SK-N-SH (cell line): Measurements from ENCODE around the gene C11orf68.

ENCODE experiments used
- EP300 ChIP-seq, 2 experiments: IDR thresholded peaks; 2 replicates each; pipeline versions ENCODE4 v1.4.0 to v1.6.1; 2012; ENCODE audit warnings: borderline replicate concordance in 1 of 2, low read depth in 1 of 2, low read length in 1 of 2
- GATA2 ChIP-seq: sonication (generic); formaldehyde crosslinking; IDR thresholded peaks from 2 replicates; pipeline ENCODE4 v1.5.0; 2020; ENCODE audit warnings: mild to moderate bottlenecking, missing genetic modification reagents
- NRF1 ChIP-seq: IDR thresholded peaks from 2 replicates; pipeline ENCODE4 v1.6.1; 2012; ENCODE audit warnings: low read depth, mild to moderate bottlenecking, low read length
- POLR2AphosphoS5 ChIP-seq: IDR thresholded peaks from 2 replicates; pipeline ENCODE4 v1.6.1; 2012; ENCODE audit warnings: low read depth, low read length
- RAD21 ChIP-seq: IDR thresholded peaks from 2 replicates; pipeline ENCODE4 v1.6.1; 2012; ENCODE audit warnings: mild to moderate bottlenecking, low read length
- TAF1 ChIP-seq: IDR thresholded peaks from 2 replicates; pipeline ENCODE4 v1.6.1; 2012; ENCODE audit warnings: low read depth, mild to moderate bottlenecking, low read length, moderate library complexity, borderline replicate concordance
- TCF12 ChIP-seq: IDR thresholded peaks from 2 replicates; pipeline ENCODE4 v1.4.0; 2012
- USF2 ChIP-seq: fragments of 150-350 bp; IDR thresholded peaks from 2 replicates; pipeline ENCODE4 v1.6.1; 2017; ENCODE audit warnings: antibody characterized with exemption, low read length, low read depth, borderline replicate concordance
- TF ChIP-seq, protein P1 (sequence below): fragments of 200-600 bp; sonication (generic); IDR thresholded peaks from 2 replicates; pipeline ENCODE4 v1.6.1; 2017; ENCODE audit warnings: antibody characterized with exemption, mild to moderate bottlenecking, moderate library complexity
- TF ChIP-seq, protein P2 (sequence below): IDR thresholded peaks from 2 replicates; pipeline ENCODE4 v1.6.1; 2012; ENCODE audit warnings: mild to moderate bottlenecking, low read depth, low read length, moderate library complexity
- TF ChIP-seq, protein P3 (sequence below): IDR thresholded peaks from 2 replicates; pipeline ENCODE4 v1.4.0; 2012; ENCODE audit warnings: low read depth

DNA sequence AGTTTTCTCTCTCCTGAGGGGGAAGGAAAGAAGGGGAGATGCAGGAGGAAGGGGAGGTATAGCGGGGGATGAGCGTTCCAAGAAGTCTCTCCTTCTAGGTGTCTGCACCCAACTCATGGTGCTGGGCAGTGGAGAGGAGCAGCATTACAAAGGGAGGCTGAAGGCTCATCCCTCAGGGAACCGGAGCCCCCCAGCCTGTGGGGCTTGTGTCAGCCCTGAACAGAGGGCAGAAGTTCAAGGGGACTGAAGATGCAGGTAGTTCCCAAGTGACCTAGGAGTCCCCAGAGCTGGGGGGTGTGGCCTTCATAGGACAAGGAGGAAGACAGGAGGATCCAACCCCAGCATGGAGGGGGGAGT lies 1.8 kb downstream of the C11orf68 start:
- TF ChIP-seq, protein P1, sequence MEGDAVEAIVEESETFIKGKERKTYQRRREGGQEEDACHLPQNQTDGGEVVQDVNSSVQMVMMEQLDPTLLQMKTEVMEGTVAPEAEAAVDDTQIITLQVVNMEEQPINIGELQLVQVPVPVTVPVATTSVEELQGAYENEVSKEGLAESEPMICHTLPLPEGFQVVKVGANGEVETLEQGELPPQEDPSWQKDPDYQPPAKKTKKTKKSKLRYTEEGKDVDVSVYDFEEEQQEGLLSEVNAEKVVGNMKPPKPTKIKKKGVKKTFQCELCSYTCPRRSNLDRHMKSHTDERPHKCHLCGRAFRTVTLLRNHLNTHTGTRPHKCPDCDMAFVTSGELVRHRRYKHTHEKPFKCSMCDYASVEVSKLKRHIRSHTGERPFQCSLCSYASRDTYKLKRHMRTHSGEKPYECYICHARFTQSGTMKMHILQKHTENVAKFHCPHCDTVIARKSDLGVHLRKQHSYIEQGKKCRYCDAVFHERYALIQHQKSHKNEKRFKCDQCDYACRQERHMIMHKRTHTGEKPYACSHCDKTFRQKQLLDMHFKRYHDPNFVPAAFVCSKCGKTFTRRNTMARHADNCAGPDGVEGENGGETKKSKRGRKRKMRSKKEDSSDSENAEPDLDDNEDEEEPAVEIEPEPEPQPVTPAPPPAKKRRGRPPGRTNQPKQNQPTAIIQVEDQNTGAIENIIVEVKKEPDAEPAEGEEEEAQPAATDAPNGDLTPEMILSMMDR: no peak
- TF ChIP-seq, protein P2, sequence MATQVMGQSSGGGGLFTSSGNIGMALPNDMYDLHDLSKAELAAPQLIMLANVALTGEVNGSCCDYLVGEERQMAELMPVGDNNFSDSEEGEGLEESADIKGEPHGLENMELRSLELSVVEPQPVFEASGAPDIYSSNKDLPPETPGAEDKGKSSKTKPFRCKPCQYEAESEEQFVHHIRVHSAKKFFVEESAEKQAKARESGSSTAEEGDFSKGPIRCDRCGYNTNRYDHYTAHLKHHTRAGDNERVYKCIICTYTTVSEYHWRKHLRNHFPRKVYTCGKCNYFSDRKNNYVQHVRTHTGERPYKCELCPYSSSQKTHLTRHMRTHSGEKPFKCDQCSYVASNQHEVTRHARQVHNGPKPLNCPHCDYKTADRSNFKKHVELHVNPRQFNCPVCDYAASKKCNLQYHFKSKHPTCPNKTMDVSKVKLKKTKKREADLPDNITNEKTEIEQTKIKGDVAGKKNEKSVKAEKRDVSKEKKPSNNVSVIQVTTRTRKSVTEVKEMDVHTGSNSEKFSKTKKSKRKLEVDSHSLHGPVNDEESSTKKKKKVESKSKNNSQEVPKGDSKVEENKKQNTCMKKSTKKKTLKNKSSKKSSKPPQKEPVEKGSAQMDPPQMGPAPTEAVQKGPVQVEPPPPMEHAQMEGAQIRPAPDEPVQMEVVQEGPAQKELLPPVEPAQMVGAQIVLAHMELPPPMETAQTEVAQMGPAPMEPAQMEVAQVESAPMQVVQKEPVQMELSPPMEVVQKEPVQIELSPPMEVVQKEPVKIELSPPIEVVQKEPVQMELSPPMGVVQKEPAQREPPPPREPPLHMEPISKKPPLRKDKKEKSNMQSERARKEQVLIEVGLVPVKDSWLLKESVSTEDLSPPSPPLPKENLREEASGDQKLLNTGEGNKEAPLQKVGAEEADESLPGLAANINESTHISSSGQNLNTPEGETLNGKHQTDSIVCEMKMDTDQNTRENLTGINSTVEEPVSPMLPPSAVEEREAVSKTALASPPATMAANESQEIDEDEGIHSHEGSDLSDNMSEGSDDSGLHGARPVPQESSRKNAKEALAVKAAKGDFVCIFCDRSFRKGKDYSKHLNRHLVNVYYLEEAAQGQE: no peak
- TF ChIP-seq NRF1: no peak
- no peak for TF ChIP-seq TAF1
- no peak for TF ChIP-seq EP300 (IDR thresholded peaks at IDR 0.05; ENCODE audit: borderline replicate concordance in 1 of 2, low read depth in 1 of 2, low read length in 1 of 2)
- TF ChIP-seq, protein P3, sequence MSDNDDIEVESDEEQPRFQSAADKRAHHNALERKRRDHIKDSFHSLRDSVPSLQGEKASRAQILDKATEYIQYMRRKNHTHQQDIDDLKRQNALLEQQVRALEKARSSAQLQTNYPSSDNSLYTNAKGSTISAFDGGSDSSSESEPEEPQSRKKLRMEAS: no peak
- no peak for TF ChIP-seq USF2
- TF ChIP-seq RAD21: no peak
- TF ChIP-seq POLR2AphosphoS5: no peak
- no peak for TF ChIP-seq GATA2 (CRISPR knock-in tag)
- TF ChIP-seq TCF12: no peak
